Measurements from ENCODE around the gene CPNE9.
A peak's percentile ranks its signal among the peaks of the same experiment; 100 is the strongest.

CPNE9 gene

GRCh38 chr3:9698293-9698692 is 5.3 kb upstream of the CPNE9 start:
- DNase-seq (ENCODE audit: low read depth) = no peak
- no peak for TF ChIP-seq CTCF (IDR thresholded peaks at IDR 0.05; ENCODE audit: control insufficient read depth, insufficient read depth, low read depth, low read length, missing control alignments)
- H3K4me3 ChIP-seq (ENCODE audit: control insufficient read depth, low read depth, low read length) = no peak overlapping the region

- DNase-seq (ENCODE audit: low read depth) = no peak
- no peak for TF ChIP-seq CTCF (IDR thresholded peaks at IDR 0.05; ENCODE audit: control insufficient read depth, insufficient read depth, low read depth, low read length, missing control alignments)
- H3K4me3 ChIP-seq (ENCODE audit: control insufficient read depth, low read depth, low read length) = no peak overlapping the region
These were observed 3.1 kb upstream of the CPNE9 start for GRCh38 chr3:9700536-9700935.

- DNase-seq (ENCODE audit: low read depth) = no peak
- no peak overlapping the region for H3K4me3 ChIP-seq (ENCODE audit: control insufficient read depth, low read depth, low read length)
- no peak for TF ChIP-seq CTCF (IDR thresholded peaks at IDR 0.05; ENCODE audit: control insufficient read depth, insufficient read depth, low read depth, low read length, missing control alignments)
These were observed 2.6 kb upstream of the CPNE9 start for GRCh38 chr3:9701006-9701405.

DNA sequence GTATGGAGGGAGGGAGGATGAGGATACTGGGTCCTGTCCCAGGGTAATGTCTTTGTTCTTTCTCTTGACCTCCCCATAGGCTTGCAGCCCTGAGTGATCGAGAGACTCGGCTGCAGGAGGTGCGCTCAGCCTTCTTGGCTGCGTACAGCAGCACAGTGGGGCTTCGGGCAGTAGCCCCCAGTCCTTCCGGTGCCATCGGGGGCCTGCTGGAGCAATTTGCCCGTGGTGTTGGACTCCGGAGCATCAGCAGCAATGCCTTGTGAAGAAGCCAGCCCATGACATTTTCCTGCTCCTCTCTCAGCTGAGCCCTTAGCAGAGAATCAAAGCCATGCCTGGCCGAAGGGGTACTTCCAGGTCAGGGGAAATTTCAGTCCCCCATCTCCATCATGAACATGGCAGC is 1.9 kb upstream of the CPNE9 start:
- DNase-seq (ENCODE audit: low read depth) = no peak
- TF ChIP-seq CTCF (IDR thresholded peaks at IDR 0.05; ENCODE audit: control insufficient read depth, insufficient read depth, low read depth, low read length, missing control alignments) = no peak
- no peak overlapping the region for H3K4me3 ChIP-seq (ENCODE audit: control insufficient read depth, low read depth, low read length)

GRCh38 chr3:9703240-9703639 is 393 bp upstream of the CPNE9 start:
- no peak for DNase-seq (ENCODE audit: low read depth)
- no peak for TF ChIP-seq CTCF (IDR thresholded peaks at IDR 0.05; ENCODE audit: control insufficient read depth, insufficient read depth, low read depth, low read length, missing control alignments)
- H3K4me3 ChIP-seq (ENCODE audit: control insufficient read depth, low read depth, low read length) = no peak overlapping the region

DNA sequence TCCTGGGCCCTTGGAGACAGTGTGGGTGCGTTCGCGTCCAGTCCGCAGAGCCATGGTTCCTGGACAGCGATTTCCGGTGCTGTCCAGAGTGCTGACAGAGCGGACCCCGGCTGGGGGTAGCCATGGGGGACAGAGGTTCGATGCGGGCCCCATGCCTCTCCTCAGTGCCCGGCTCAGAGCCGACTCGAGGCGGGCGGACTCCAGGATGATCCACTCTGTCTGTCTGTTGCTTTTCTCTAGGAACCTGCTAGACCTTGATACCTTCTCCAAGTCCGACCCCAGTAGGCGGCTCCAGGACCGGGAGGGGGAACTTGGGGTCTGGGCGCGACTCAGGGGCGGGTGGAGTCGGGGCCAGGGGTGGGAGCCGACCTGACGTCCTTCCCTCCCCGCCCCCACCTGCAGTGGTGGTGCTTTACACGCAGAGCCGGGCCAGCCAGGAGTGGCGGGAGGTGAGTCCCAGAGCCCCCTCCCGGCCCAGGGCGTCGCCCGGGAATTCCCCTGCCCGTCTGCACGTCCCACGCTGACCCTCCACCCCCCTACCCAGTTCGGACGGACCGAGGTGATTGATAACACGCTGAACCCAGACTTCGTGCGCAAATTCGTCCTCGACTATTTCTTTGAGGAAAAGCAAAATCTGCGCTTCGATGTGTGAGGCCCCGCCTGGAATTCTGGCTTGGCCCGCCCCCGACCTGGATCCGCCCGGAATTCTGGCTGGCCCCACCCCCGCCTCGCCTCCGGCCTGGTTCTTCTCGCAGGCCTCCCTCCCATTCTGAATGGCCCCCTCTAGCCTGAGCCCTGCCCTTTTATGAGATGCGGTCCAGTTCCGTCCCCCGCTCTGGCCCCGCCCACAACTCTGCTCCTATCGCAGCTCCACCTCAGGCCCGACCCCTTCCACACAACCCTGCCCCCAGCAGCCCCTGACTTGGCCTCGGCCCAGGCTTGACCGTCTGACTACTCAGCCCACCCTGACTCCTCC is 1.0 kb downstream of the CPNE9 start:
- no peak for DNase-seq (ENCODE audit: low read depth)

More for the DNA sequence above, 1.0 kb downstream of the CPNE9 start:
- TF ChIP-seq CTCF (IDR thresholded peaks at IDR 0.05; ENCODE audit: control insufficient read depth, insufficient read depth, low read depth, low read length, missing control alignments) = no peak
- H3K4me3 ChIP-seq (ENCODE audit: control insufficient read depth, low read depth, low read length) = peak overlapping the region; percentile 23

Measured in AG09309 (cell line).